Measurements from ENCODE around the gene FBN1.

FBN1 gene

DNA sequence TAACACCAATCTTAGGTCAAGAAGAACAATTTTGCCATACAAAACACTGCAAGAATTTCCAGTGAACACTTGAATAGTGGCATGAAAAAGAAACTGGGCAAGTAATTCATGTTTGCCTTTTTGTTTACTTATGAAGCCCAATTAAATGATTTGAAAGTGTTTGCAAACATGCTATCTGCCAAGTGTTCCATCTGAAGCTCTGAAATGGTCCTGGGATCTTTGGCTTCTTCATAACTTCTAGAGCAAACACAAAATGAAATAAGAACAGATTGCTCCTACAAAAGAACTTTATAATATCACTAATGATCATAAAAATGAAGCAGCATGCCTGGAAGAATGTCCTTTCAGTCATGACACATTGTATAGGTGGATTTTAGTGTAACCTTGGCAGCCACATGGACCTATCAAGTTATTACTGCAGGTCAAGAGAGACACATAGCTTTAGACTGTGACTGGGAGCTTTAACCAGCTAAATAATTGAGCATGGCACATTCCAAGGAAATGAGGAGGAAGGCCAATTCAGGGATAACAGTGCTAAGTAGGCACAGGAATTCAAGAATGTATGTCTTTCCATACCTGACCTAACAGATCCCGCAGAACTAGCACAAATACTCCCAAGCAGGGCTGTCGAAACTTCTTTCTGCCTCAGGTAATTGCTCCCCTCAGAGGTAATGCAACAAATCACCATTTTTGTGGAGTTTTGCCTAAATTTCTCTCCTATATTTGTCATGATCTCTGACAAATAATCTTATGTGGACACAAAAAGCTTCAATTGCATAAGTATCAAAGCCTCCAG is 169.7 kb downstream of the FBN1 start:
- no peak for DNase-seq (ENCODE audit: low read depth in 1 of 2, low spot score in 1 of 2)

GRCh38 chr15:48473667-48474066 is 171.8 kb downstream of the FBN1 start:
- no peak for DNase-seq (ENCODE audit: low read depth in 1 of 2, low spot score in 1 of 2)

GRCh38 chr15:48472756-48473155 is 172.8 kb downstream of the FBN1 start:
- no peak for DNase-seq (ENCODE audit: low read depth in 1 of 2, low spot score in 1 of 2)

DNA sequence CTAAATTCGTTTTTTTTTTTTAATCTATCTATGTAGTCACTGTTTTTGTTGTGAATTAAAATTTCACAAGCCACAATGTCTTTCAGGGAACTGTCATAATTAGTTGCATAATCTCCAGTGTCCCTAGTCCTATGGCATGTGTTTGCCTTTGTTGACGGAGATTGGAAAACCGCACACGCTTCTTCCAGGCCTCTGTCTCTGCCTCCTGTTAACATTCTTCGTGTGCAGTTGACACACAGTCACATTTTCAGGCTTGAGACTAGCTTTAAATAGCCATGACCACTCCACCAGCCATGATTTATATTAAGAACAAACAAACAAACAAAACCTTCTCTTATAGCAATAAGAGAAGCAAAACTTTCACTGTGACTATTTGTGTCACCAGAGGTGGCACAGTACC is 174.4 kb downstream of the FBN1 start:
- DNase-seq (ENCODE audit: low read depth in 1 of 2, low spot score in 1 of 2): no peak

- DNase-seq (ENCODE audit: low read depth in 1 of 2, low spot score in 1 of 2): no peak
Measured at GRCh38 chr15:48470096-48470495, 175.4 kb downstream of the FBN1 start.

DNA sequence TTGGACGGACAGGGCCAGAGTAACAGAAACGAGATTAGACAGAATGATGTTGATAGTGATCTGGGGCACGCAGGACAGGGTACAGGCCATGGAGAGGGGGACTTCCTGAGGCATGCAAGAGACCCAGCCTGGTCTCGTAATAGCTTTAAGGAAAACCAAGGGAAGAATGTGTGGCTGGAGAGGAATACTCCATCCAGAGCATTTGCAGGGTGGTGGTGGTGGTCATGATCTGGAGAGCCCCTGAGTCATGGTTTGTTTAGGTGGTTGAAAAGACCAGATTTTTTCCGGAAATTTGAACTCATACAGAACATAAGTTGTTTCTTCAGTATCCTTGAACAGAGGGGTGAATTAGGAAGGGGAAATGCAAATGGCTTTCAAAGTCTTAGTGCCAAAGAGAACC is 175.8 kb downstream of the FBN1 start:
- DNase-seq (ENCODE audit: low read depth in 1 of 2, low spot score in 1 of 2): no peak

GRCh38 chr15:48469271-48469670 is 176.2 kb downstream of the FBN1 start:
- DNase-seq (ENCODE audit: low read depth in 1 of 2, low spot score in 1 of 2): no peak

DNA sequence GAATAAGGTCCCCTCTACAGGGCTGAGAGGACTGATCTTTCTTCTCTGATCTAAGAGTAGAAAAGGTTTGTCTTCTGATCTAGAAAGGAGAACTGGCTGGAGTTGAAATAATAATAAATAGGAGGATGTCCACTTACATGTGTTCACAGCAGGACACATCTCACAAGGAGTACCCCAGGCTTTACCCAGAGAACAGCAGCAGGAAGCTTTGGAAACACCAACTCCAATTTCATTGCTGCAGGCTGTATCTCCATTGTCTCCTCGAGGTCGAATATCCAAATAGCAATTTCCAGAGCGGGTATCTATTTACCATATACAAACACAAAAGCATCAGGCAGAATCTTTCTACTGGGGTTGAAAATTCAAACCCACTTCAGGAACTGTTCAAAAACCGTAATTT is 177.7 kb downstream of the FBN1 start:
- DNase-seq (ENCODE audit: low read depth in 1 of 2, low spot score in 1 of 2): no peak

DNA sequence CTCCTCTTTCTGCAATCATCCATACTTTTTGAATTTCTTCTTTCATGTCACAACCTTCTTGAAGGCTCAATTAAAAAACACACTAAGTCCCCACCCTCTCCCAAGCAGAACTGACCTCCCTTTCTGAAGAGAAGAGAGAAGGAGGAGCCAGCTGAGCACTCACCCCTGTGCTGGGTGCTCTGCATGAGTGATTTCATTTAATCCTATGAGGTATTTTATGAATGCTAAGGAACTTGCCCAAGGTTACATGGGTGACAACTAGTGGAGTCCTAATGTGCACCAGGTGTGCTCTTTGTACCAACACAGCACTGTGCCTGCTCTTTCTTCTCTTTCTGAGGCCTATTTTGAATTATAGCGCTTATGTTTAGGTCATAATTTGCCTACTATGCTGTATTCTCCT is 178.7 kb downstream of the FBN1 start:
- DNase-seq (ENCODE audit: low read depth in 1 of 2, low spot score in 1 of 2): no peak

- DNase-seq (ENCODE audit: low read depth in 1 of 2, low spot score in 1 of 2): no peak
Measured at GRCh38 chr15:48466079-48466478, 179.4 kb downstream of the FBN1 start.

DNA sequence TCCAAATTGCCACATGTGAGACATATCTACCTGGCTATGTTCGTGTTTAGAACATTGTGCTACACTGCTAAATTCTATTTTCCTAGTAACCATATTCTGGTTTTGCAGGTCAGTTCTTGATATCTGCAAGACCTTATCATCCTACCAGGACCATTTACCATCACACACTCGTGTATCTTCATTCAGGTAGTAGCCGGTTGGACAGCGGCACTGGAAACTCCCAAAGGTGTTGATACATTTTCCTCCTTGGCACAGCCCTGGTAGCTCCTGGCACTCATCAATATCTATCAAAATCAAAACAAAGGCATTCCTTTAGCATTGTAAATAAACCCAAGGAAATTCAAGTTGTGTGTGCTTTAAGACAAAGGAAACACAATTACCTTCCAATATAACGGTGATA is 180.1 kb downstream of the FBN1 start:
- no peak for DNase-seq (ENCODE audit: low read depth in 1 of 2, low spot score in 1 of 2)

DNA sequence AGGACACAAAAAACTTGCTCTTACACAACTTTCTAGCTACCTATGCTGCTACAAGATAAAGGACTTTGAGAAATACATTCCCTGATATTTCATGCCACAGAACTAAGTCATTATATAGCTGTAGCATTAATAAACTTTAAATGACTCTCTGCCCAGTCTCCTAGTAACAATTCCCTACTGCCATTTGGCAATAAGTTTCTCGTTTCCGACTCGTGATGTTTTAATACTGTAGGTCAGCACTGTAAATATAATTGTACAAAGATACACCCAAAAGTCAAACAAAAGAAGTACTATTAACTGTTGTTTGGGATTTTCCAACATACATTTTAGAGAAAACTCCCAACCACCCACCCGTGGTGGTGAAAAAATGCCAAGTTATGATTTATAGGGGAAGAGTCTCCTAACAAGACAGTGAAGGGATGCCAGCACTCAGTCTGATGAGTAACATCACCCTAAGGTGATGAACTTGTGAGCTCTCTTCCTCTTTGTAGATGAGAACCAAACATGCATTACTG is 182.1 kb downstream of the FBN1 start:
- DNase-seq (ENCODE audit: low read depth in 1 of 2, low spot score in 1 of 2): no peak

DNA sequence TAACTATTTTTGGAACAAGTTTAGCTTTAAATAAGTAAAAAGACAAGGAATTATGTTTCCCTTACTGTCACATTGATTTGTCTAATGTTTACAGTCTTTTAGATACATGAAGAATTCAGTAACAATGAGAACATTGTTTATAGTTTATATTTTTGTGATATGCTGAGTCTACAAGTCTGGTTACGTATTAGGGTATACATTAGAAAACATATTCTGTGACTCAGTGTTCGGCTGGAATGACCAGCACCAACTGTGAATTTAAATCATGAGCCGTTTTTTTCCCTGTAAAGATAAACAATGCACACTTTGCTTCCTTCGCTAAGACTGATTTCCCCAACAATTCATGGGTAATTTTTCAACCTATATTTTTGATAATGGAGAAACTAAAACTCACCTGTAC is 182.8 kb downstream of the FBN1 start:
- no peak for DNase-seq (ENCODE audit: low read depth in 1 of 2, low spot score in 1 of 2)

GRCh38 chr15:48459571-48460442 is 185.7 kb downstream of the FBN1 start:
- DNase-seq (ENCODE audit: low read depth in 1 of 2, low spot score in 1 of 2): no peak

- DNase-seq (ENCODE audit: low read depth in 1 of 2, low spot score in 1 of 2): no peak
Measured at GRCh38 chr15:48458876-48459275, 186.6 kb downstream of the FBN1 start.

DNA sequence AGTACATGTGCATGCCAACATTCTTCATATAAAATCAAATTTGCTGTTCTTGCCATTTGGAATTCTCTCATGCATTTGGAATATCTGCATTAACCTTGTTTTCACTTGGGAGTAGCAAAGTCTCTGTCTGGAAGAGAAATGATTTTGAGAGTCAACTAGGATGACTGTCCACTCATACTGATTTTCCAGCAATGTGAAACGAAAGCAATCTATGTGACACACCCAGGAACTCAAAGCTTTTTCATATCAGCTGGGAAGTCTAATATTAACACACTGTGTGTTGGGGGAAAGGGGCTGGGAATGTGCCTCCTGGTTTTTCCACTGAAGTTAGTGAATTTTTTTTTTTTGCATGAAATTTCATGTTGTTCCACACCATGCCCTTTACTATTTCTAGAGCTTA is 189.4 kb downstream of the FBN1 start:
- no peak for DNase-seq (ENCODE audit: low read depth in 1 of 2, low spot score in 1 of 2)

GRCh38 chr15:48451736-48452135 is 193.8 kb downstream of the FBN1 start:
- no peak for DNase-seq (ENCODE audit: low read depth in 1 of 2, low spot score in 1 of 2)

GRCh38 chr15:48451241-48451640 is 194.3 kb downstream of the FBN1 start:
- no peak for DNase-seq (ENCODE audit: low read depth in 1 of 2, low spot score in 1 of 2)

DNA sequence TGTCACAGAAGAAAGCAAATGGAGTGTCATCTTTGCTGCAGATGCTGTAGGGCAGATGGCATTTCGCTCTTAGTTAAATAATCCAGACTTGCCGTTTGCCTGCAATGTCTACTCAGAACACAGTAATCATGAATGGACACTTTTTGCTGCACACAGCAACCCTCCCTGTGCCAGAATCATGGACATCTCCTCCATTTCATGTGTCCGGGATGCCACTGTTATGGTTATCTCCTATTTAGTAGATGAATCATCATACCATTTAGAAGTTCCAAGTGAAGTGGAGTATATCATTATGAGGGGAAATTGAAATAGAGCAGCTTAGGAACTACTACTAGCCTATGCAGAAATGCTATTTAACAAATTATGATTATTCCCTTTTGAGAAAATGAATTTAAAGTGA is 195.8 kb downstream of the FBN1 start:
- DNase-seq (ENCODE audit: low read depth in 1 of 2, low spot score in 1 of 2): no peak

GRCh38 chr15:48447657-48448056 is 197.9 kb downstream of the FBN1 start:
- no peak for DNase-seq (ENCODE audit: low read depth in 1 of 2, low spot score in 1 of 2)

DNA sequence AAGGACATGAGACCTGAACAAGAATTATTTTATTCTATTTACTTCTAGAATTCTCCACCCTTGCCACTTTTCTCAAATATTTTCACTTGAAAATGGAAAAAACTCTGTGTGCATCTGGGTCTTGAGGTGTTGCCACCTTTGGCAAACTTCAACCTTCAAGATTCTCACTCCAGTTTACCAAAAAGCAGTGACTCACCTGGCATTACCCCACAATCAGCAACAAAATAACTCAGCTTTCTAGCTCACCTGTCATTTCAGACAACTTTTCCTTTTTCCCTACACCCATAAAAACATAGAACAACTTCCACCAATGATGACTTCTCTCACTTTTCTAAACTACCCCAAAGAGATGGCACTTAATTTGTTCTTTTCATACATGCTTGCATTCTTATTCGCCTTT is 198.5 kb downstream of the FBN1 start:
- no peak for DNase-seq (ENCODE audit: low read depth in 1 of 2, low spot score in 1 of 2)

DNA sequence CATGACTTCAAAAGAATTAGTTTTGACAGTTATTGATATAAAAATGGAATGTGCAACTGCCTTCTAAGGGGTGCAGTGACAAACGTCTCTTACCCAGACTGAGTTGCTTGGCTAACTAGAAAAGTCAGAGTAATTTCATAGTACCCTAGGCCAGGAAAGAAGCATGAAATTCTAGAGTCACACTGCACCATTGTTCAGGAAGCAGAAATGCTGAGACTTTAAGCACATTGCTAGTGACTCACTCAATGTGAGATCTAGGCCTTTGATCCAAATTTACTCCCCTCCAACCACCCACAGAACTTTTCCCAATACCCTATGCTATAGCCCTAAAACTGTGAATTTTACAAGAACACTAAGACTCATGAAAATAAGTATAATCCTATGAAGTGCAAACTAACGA is 203.5 kb downstream of the FBN1 start:
- DNase-seq (ENCODE audit: low read depth in 1 of 2, low spot score in 1 of 2): no peak
